ENCODE data around the gene ERMARD. TPM values are rescaled to one million over a fixed set of nuclear protein-coding genes. Genes with fewer than 3 reads are reported as not detected.

Gene ERMARD
- total RNA-seq, 1 donor from 2014 or later = 26.1 TPM

- no peak for TF ChIP-seq CTCF (IDR thresholded peaks at IDR 0.05)
- Mint-ChIP-seq H3K27ac (ENCODE audit: unreplicated experiment) (no peak overlapping the region), H3K4me3 (ENCODE audit: unreplicated experiment) (no peak overlapping the region), H3K9me3 (ENCODE audit: low read depth) (no peaks in the 10 kb centered on the region), H3K4me1 (ENCODE audit: low read depth) (no peaks in the 10 kb centered on the region), H3K27me3 (ENCODE audit: low read depth) (peaks cover 21% of the 10 kb centered on the region), H3K36me3 (ENCODE audit: low read depth) (peaks cover 6% of the 10 kb centered on the region)
- no peak for DNase-seq (ENCODE audit: low spot score)
Measured at GRCh38 chr6:169738204-169738975, 13.0 kb upstream of the ERMARD start.

- no peaks in the 10 kb centered on the region for H3K4me1 Mint-ChIP-seq (ENCODE audit: low read depth)
- H3K36me3 Mint-ChIP-seq (ENCODE audit: low read depth) = peaks cover 6% of the 10 kb centered on the region
- H3K4me3 Mint-ChIP-seq (ENCODE audit: unreplicated experiment) = no peak overlapping the region
- TF ChIP-seq CTCF (IDR thresholded peaks at IDR 0.05) = no peak
- no peak overlapping the region for H3K27ac Mint-ChIP-seq (ENCODE audit: unreplicated experiment)
- no peak for DNase-seq (ENCODE audit: low spot score)
- H3K9me3 Mint-ChIP-seq (ENCODE audit: low read depth) = no peaks in the 10 kb centered on the region
- H3K27me3 Mint-ChIP-seq (ENCODE audit: low read depth) = peaks cover 19% of the 10 kb centered on the region
Measured at GRCh38 chr6:169738976-169739529, 12.4 kb upstream of the ERMARD start.

GRCh38 chr6:169741344-169741743, 10.1 kb upstream of the ERMARD start:
- Mint-ChIP-seq H3K4me1 (ENCODE audit: low read depth) (no peaks in the 10 kb centered on the region), H3K9me3 (ENCODE audit: low read depth) (peaks cover 12% of the 10 kb centered on the region), H3K4me3 (ENCODE audit: unreplicated experiment) (no peak overlapping the region), H3K27me3 (ENCODE audit: low read depth) (peaks cover 2% of the 10 kb centered on the region), H3K27ac (ENCODE audit: unreplicated experiment) (no peak overlapping the region), H3K36me3 (ENCODE audit: low read depth) (peaks cover 5% of the 10 kb centered on the region)
- TF ChIP-seq CTCF (IDR thresholded peaks at IDR 0.05) = no peak
- no peak for DNase-seq (ENCODE audit: low spot score)

GRCh38 chr6:169745405-169745804, 6.0 kb upstream of the ERMARD start:
- Mint-ChIP-seq H3K27ac (ENCODE audit: unreplicated experiment) (no peak overlapping the region), H3K4me1 (ENCODE audit: low read depth) (peaks cover 6% of the 10 kb centered on the region), H3K27me3 (ENCODE audit: low read depth) (no peaks in the 10 kb centered on the region), H3K9me3 (ENCODE audit: low read depth) (peaks cover 21% of the 10 kb centered on the region), H3K4me3 (ENCODE audit: unreplicated experiment) (no peak overlapping the region), H3K36me3 (ENCODE audit: low read depth) (peaks cover 6% of the 10 kb centered on the region)
- TF ChIP-seq CTCF (IDR thresholded peaks at IDR 0.05) = no peak
- DNase-seq (ENCODE audit: low spot score) = no peak

- Mint-ChIP-seq H3K27me3 (ENCODE audit: low read depth) (no peaks in the 10 kb centered on the region), H3K4me3 (ENCODE audit: unreplicated experiment) (no peak overlapping the region), H3K4me1 (ENCODE audit: low read depth) (peaks cover 15% of the 10 kb centered on the region), H3K9me3 (ENCODE audit: low read depth) (peaks cover 21% of the 10 kb centered on the region), H3K27ac (ENCODE audit: unreplicated experiment) (no peak overlapping the region), H3K36me3 (ENCODE audit: low read depth) (peaks cover 6% of the 10 kb centered on the region)
- no peak for TF ChIP-seq CTCF (IDR thresholded peaks at IDR 0.05)
- DNase-seq (ENCODE audit: low spot score) = no peak
Measured at GRCh38 chr6:169746556-169746955, 4.9 kb upstream of the ERMARD start.

Data from chondrocyte (in vitro differentiated cells).